Measurements from ENCODE around the gene GAL3ST2.

Gene GAL3ST2

GRCh38 chr2:241796209-241796608 lies 19.6 kb downstream of the GAL3ST2 start:
- Histone ChIP-seq H3K27ac (no peak overlapping the region), H3K4me3 (ENCODE audit: low read depth, low read length) (no peak overlapping the region), H3K36me3 (replicated peaks) (no peaks in the 10 kb centered on the region), H3K27me3 (replicated peaks) (no peaks in the 10 kb centered on the region)
- no peak for TF ChIP-seq CTCF (IDR thresholded peaks at IDR 0.05; ENCODE audit: low read depth, low read length, missing control alignments)
- DNase-seq: no peak
- in situ Hi-C loops (cut with HindIII; ENCODE audit: low pct_ligation_motif_present, low sequenced_read_pairs): no loop called here

GRCh38 chr2:241796610-241797138 lies 20.1 kb downstream of the GAL3ST2 start:
- Histone ChIP-seq H3K27ac (no peak overlapping the region), H3K36me3 (replicated peaks) (no peaks in the 10 kb centered on the region), H3K4me3 (ENCODE audit: low read depth, low read length) (no peak overlapping the region), H3K27me3 (replicated peaks) (no peaks in the 10 kb centered on the region)
- DNase-seq: no peak
- no peak for TF ChIP-seq CTCF (IDR thresholded peaks at IDR 0.05; ENCODE audit: low read depth, low read length, missing control alignments)
- in situ Hi-C loops (cut with HindIII; ENCODE audit: low pct_ligation_motif_present, low sequenced_read_pairs): no loop called here

- no peak for TF ChIP-seq CTCF (IDR thresholded peaks at IDR 0.05; ENCODE audit: low read depth, low read length, missing control alignments)
- DNase-seq: no peak
- H3K4me3 ChIP-seq (ENCODE audit: low read depth, low read length): no peak overlapping the region
- no peaks in the 10 kb centered on the region for H3K36me3 ChIP-seq (replicated peaks)
- H3K27me3 ChIP-seq (replicated peaks): no peaks in the 10 kb centered on the region
- H3K27ac ChIP-seq: no peak overlapping the region
- in situ Hi-C loops (cut with HindIII; ENCODE audit: low pct_ligation_motif_present, low sequenced_read_pairs): no loop called here
Measured at GRCh38 chr2:241797441-241798080, 20.9 kb downstream of the GAL3ST2 start.

- in situ Hi-C loops (cut with HindIII; ENCODE audit: low pct_ligation_motif_present, low sequenced_read_pairs): no loop called here
- H3K36me3 ChIP-seq (replicated peaks): no peaks in the 10 kb centered on the region
- no peak overlapping the region for H3K4me3 ChIP-seq (ENCODE audit: low read depth, low read length)
- H3K27ac ChIP-seq: no peak overlapping the region
- TF ChIP-seq CTCF (IDR thresholded peaks at IDR 0.05; ENCODE audit: low read depth, low read length, missing control alignments): no peak
- no peak for DNase-seq
- no peaks in the 10 kb centered on the region for H3K27me3 ChIP-seq (replicated peaks)
Measured at GRCh38 chr2:241798081-241798630, 21.5 kb downstream of the GAL3ST2 start.

- H3K27ac ChIP-seq: no peak overlapping the region
- DNase-seq: no peak
- no peak for TF ChIP-seq CTCF (IDR thresholded peaks at IDR 0.05; ENCODE audit: low read depth, low read length, missing control alignments)
- H3K27me3 ChIP-seq (replicated peaks): no peaks in the 10 kb centered on the region
- no peaks in the 10 kb centered on the region for H3K36me3 ChIP-seq (replicated peaks)
- H3K4me3 ChIP-seq (ENCODE audit: low read depth, low read length): no peak overlapping the region
- in situ Hi-C loops (cut with HindIII; ENCODE audit: low pct_ligation_motif_present, low sequenced_read_pairs): no loop called here
Measured at GRCh38 chr2:241798631-241799521, 22.3 kb downstream of the GAL3ST2 start.
